ENCODE results near the gene CNN2. TPM values are rescaled to one million over a fixed set of nuclear protein-coding genes. Genes with fewer than 3 reads are reported as not detected.
A peak's percentile ranks its signal among the peaks of the same experiment; 100 is the strongest.

Gene CNN2
- total and polyA plus RNA-seq, 9 of the 15 experiments (the other 6 are each of a cell fraction or from before 2014, with no cell fraction given): 12.1 to 174 (median 52.7) TPM

DNA sequence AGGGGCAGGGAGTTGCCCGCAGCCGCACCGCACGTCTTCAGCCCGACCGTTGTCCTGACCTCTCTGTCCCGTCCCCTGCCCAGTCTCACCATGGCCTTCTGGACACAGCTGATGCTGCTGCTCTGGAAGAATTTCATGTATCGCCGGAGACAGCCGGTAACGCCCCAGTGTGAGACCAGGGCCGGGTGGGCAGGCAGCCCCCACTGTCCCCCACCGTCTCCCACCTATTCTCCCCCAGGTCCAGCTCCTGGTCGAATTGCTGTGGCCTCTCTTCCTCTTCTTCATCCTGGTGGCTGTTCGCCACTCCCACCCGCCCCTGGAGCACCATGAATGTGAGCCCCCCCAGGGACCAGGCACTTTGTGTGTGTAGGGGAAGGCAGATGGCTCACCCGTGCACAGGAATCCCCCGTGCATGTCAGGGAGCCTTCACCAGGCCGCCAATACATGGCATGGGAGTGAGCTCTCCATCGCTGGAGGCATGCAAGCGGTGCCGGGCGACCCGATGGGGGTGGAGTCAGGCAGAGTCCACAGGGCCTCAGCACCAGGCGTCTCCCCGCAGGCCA, 14.9 kb downstream of the CNN2 start (continued):
- TF ChIP-seq FOXJ2 (tag; IDR thresholded peaks at IDR 0.05): no peak
- no peak for TF ChIP-seq MEF2D (tag; conservative IDR thresholded peaks at IDR 0.05; ENCODE audit: low read depth)
- peak; percentile 81 for TF ChIP-seq ZFP36 (IDR thresholded peaks at IDR 0.05; ENCODE audit: low read depth, low read length, partially characterized antibody)
- TF ChIP-seq EHMT2 (IDR thresholded peaks at IDR 0.05): 0 out of 2 replicates have a peak, but pooled peaks have one; percentile 7
- TF ChIP-seq, protein P1, sequence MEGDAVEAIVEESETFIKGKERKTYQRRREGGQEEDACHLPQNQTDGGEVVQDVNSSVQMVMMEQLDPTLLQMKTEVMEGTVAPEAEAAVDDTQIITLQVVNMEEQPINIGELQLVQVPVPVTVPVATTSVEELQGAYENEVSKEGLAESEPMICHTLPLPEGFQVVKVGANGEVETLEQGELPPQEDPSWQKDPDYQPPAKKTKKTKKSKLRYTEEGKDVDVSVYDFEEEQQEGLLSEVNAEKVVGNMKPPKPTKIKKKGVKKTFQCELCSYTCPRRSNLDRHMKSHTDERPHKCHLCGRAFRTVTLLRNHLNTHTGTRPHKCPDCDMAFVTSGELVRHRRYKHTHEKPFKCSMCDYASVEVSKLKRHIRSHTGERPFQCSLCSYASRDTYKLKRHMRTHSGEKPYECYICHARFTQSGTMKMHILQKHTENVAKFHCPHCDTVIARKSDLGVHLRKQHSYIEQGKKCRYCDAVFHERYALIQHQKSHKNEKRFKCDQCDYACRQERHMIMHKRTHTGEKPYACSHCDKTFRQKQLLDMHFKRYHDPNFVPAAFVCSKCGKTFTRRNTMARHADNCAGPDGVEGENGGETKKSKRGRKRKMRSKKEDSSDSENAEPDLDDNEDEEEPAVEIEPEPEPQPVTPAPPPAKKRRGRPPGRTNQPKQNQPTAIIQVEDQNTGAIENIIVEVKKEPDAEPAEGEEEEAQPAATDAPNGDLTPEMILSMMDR (IDR thresholded peaks at IDR 0.05 in 2 of 3, conservative IDR thresholded peaks at IDR 0.05 in 1 of 3; ENCODE audit: insufficient read depth in 2 of 3, low read depth in 1 of 3, low read length in 3 of 3): no peak
- TF ChIP-seq KLF1 (tag; IDR thresholded peaks at IDR 0.05): no peak
- TF ChIP-seq ZC3H4 (CRISPR knock-in tag; IDR thresholded peaks at IDR 0.05; ENCODE audit: borderline replicate concordance): peak; percentile 79; the same call in 1 of the 2 replicates
- TF ChIP-seq, protein P2, sequence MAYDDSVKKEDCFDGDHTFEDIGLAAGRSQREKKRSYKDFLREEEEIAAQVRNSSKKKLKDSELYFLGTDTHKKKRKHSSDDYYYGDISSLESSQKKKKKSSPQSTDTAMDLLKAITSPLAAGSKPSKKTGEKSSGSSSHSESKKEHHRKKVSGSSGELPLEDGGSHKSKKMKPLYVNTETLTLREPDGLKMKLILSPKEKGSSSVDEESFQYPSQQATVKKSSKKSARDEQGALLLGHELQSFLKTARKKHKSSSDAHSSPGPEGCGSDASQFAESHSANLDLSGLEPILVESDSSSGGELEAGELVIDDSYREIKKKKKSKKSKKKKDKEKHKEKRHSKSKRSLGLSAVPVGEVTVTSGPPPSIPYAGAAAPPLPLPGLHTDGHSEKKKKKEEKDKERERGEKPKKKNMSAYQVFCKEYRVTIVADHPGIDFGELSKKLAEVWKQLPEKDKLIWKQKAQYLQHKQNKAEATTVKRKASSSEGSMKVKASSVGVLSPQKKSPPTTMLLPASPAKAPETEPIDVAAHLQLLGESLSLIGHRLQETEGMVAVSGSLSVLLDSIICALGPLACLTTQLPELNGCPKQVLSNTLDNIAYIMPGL (CRISPR knock-in tag; IDR thresholded peaks at IDR 0.05): no peak
- no peak for TF ChIP-seq SMARCB1 (IDR thresholded peaks at IDR 0.05; ENCODE audit: insufficient read length, low read depth)
- TF ChIP-seq TAF7 (tag; IDR thresholded peaks at IDR 0.05): no peak
- no peak for TF ChIP-seq AFF1 (IDR thresholded peaks at IDR 0.05; ENCODE audit: low read depth in 1 of 2, partially characterized antibody in 2 of 2)
- TF ChIP-seq PRPF4 (IDR thresholded peaks at IDR 0.05; ENCODE audit: insufficient read depth, low read depth, low read length, poor library complexity, severe bottlenecking): no peak
- peak; percentile 10 for TF ChIP-seq CCNT2 (IDR thresholded peaks at IDR 0.05; ENCODE audit: borderline replicate concordance, extremely low read depth, insufficient read length, low read depth, low read length)
- peak; percentile 46 for TF ChIP-seq PHF20 (IDR thresholded peaks at IDR 0.05; ENCODE audit: partially characterized antibody)
- TF ChIP-seq SIN3A (IDR thresholded peaks at IDR 0.05; ENCODE audit: borderline replicate concordance in 2 of 2, control insufficient read depth in 1 of 2, low read depth in 2 of 2, low read length in 2 of 2): 0 out of 4 replicates have a peak, but pooled peaks of 1 of the 2 experiments have one; percentile 19
- peak in 1 of 2 experiments; percentile 23; a peak in 3 of 4 replicates for TF ChIP-seq RCOR1 (IDR thresholded peaks at IDR 0.05; ENCODE audit: borderline replicate concordance in 1 of 2, low read depth in 2 of 2, low read length in 2 of 2)
- no peak for TF ChIP-seq SRSF3 (IDR thresholded peaks at IDR 0.05; ENCODE audit: insufficient read depth, low read length)
- TF ChIP-seq SMAD3 (CRISPR knock-in tag; conservative IDR thresholded peaks at IDR 0.05): no peak
- TF ChIP-seq SAP30 (IDR thresholded peaks at IDR 0.05; ENCODE audit: borderline replicate concordance, insufficient read depth, low read depth, low read length, poor library complexity, severe bottlenecking): peak; percentile 2
